Stimulated activated CD4-positive, alpha-beta T cell treated with anti-CD3 and anti-CD28 coated beads, Interleukin-2, amount 100 ng/mL, for 48 hours (primary cell): Measurements from ENCODE around the gene SSBP2.

ENCODE experiments used
- DNase-seq, 2 donors: peaks; one replicate each; pipeline ENCODE4 v3.0.0-alpha.2; 2020

Gene SSBP2

GRCh38 chr5:81751009-81751835, at the start of gene SSBP2:
SSBP2 (minus strand) TSS chr5:81751097; CDS start chr5:81751042, 55 bp downstream.
- peak; percentile 94 to 96 for DNase-seq

GRCh38 chr5:81795666-81796065, 44.8 kb upstream of the SSBP2 start:
- DNase-seq: no peak

- no peak for DNase-seq
These were observed 43.3 kb upstream of the SSBP2 start for GRCh38 chr5:81794226-81794625.

- no peak for DNase-seq
These were observed 39.4 kb upstream of the SSBP2 start for GRCh38 chr5:81790336-81790735.

- DNase-seq: no peak
These were observed 38.1 kb upstream of the SSBP2 start for GRCh38 chr5:81789033-81789432.

GRCh38 chr5:81788329-81788728, 37.4 kb upstream of the SSBP2 start:
- no peak for DNase-seq

GRCh38 chr5:81787474-81788242, 36.8 kb upstream of the SSBP2 start:
- DNase-seq: no peak

GRCh38 chr5:81786991-81787390, 36.1 kb upstream of the SSBP2 start:
- no peak for DNase-seq

GRCh38 chr5:81786496-81786895, 35.6 kb upstream of the SSBP2 start:
- DNase-seq: no peak

GRCh38 chr5:81785322-81785721, 34.4 kb upstream of the SSBP2 start:
- no peak for DNase-seq

- no peak for DNase-seq
These were observed 32.5 kb upstream of the SSBP2 start for GRCh38 chr5:81783401-81783800.

GRCh38 chr5:81782811-81783210, 31.9 kb upstream of the SSBP2 start:
- DNase-seq: no peak

GRCh38 chr5:81779916-81780266, 29.0 kb upstream of the SSBP2 start:
- DNase-seq: peak in 1 of 2 donors; percentile 6

GRCh38 chr5:81779125-81779915, 28.4 kb upstream of the SSBP2 start:
- peak; percentile 14 to 30 for DNase-seq

GRCh38 chr5:81778642-81779041, 27.7 kb upstream of the SSBP2 start:
- DNase-seq: no peak

GRCh38 chr5:81776258-81776657, 25.4 kb upstream of the SSBP2 start:
- no peak for DNase-seq

GRCh38 chr5:81774374-81774773, 23.5 kb upstream of the SSBP2 start:
- no peak for DNase-seq

GRCh38 chr5:81773574-81773973, 22.7 kb upstream of the SSBP2 start:
- DNase-seq: no peak

- DNase-seq: no peak
These were observed 22.3 kb upstream of the SSBP2 start for GRCh38 chr5:81773161-81773560.

- no peak for DNase-seq
These were observed 21.6 kb upstream of the SSBP2 start for GRCh38 chr5:81772488-81772887.

- DNase-seq: no peak
These were observed 18.1 kb upstream of the SSBP2 start for GRCh38 chr5:81768935-81769452.

- DNase-seq: no peak
These were observed 17.0 kb upstream of the SSBP2 start for GRCh38 chr5:81767938-81768337.

- no peak for DNase-seq
These were observed 16.2 kb upstream of the SSBP2 start for GRCh38 chr5:81767097-81767496.
